Cardiac muscle cell (in vitro differentiated cells and primary cell): Measurements from ENCODE around the gene LUZP1. TPM values are rescaled to one million over a fixed set of nuclear protein-coding genes. Genes with fewer than 3 reads are reported as not detected.

Experiments
- DNase-seq, 2 donors: peaks; one replicate each; pipeline versions ENCODE4 v3.0.0 to v3.0.0-alpha.2; 2010 to 2017; ENCODE audit warnings: low read depth in 1 of 2, low spot score in 1 of 2
- H3K27ac ChIP-seq: fragments of 200-600 bp; sonication (generic); 2 replicates; pipeline ENCODE4 v1.5.1; 2016
- H3K27me3 ChIP-seq: fragments of 200-600 bp; sonication (generic); 2 replicates; pipeline ENCODE4 v1.6.0; 2016; ENCODE audit warnings: control low read depth
- H3K36me3 ChIP-seq: fragments of 200-600 bp; sonication (generic); 2 replicates; pipeline ENCODE4 v1.5.1; 2016; ENCODE audit warnings: control low read depth
- H3K4me1 ChIP-seq: fragments of 200-600 bp; sonication (generic); 2 replicates; pipeline ENCODE4 v1.8.1; 2017; ENCODE audit warnings: low read depth, mild to moderate bottlenecking, mixed run types
- H3K4me3 ChIP-seq: fragments of 200-600 bp; sonication (generic); 2 replicates; pipeline ENCODE4 v1.5.1; 2016; ENCODE audit warnings: mild to moderate bottlenecking
- H3K9me3 ChIP-seq: fragments of 200-600 bp; sonication (generic); 2 replicates; pipeline ENCODE4 v1.5.1; 2017; ENCODE audit warnings: low read depth, mild to moderate bottlenecking, control low read depth
- CTCF ChIP-seq: IDR thresholded peaks from 2 replicates; pipeline ENCODE4 v1.5.1; 2012; ENCODE audit warnings: low read depth, mild to moderate bottlenecking, low read length
- polyA plus RNA-seq: library from polyadenylated mRNA; unstranded; fragments of >200 nt; fragmentation: Nextera tagmentation; extraction: Ambion mirVana; gene quantifications from 2 replicates; pipeline ENCODE4 v1.2.1, GENCODE V29; 2016
- total RNA-seq: library from RNA; depleted of rRNA; stranded (reverse); fragments of >200 nt; gene quantifications from 2 replicates; pipeline ENCODE4 v1.2.3, GENCODE V29; 2016

LUZP1 gene
- total and polyA plus RNA-seq, 2 experiments from 2014 or later, result 26.6 to 35.2 TPM

- DNase-seq, result no peak
- Histone ChIP-seq H3K9me3 (no peaks in the 10 kb centered on the region), H3K27ac (no peak overlapping the region), H3K27me3 (no peaks in the 10 kb centered on the region), H3K4me3 (no peak overlapping the region), H3K36me3 (peaks cover 19% of the 10 kb centered on the region), H3K4me1 (peaks cover 23% of the 10 kb centered on the region)
- TF ChIP-seq CTCF, result no peak
Observed at GRCh38 chr1:23097316-23097715, 71.3 kb downstream of the LUZP1 start.

GRCh38 chr1:23092447-23092846 lies 76.2 kb downstream of the LUZP1 start:
- no peak for TF ChIP-seq CTCF

GRCh38 chr1:23091545-23091944 lies 77.1 kb downstream of the LUZP1 start:
- H3K27me3 ChIP-seq, result no peaks in the 10 kb centered on the region
- no peaks in the 10 kb centered on the region for H3K4me1 ChIP-seq
- no peak overlapping the region for H3K27ac ChIP-seq
- H3K36me3 ChIP-seq, result peaks cover 45% of the 10 kb centered on the region
- no peak overlapping the region for H3K4me3 ChIP-seq
- TF ChIP-seq CTCF, result no peak
- H3K9me3 ChIP-seq, result no peaks in the 10 kb centered on the region
- no peak for DNase-seq

More at GRCh38 chr1:23092447-23092846, 76.2 kb downstream of the LUZP1 start:
- no peak for DNase-seq
- Histone ChIP-seq H3K36me3 (peaks cover 40% of the 10 kb centered on the region), H3K27me3 (no peaks in the 10 kb centered on the region), H3K4me1 (no peaks in the 10 kb centered on the region), H3K9me3 (no peaks in the 10 kb centered on the region), H3K4me3 (no peak overlapping the region), H3K27ac (no peak overlapping the region)

GRCh38 chr1:23090056-23090455 lies 78.6 kb downstream of the LUZP1 start:
- Histone ChIP-seq H3K4me3 (no peak overlapping the region), H3K27me3 (no peaks in the 10 kb centered on the region), H3K27ac (no peak overlapping the region), H3K36me3 (peaks cover 54% of the 10 kb centered on the region), H3K9me3 (no peaks in the 10 kb centered on the region), H3K4me1 (no peaks in the 10 kb centered on the region)
- no peak for TF ChIP-seq CTCF
- no peak for DNase-seq

- Histone ChIP-seq H3K27ac (no peak overlapping the region), H3K4me1 (no peaks in the 10 kb centered on the region), H3K9me3 (no peaks in the 10 kb centered on the region), H3K27me3 (no peaks in the 10 kb centered on the region), H3K4me3 (no peak overlapping the region), H3K36me3 (peaks cover 64% of the 10 kb centered on the region)
- TF ChIP-seq CTCF, result no peak
- DNase-seq, result no peak
Observed at GRCh38 chr1:23088027-23088426, 80.6 kb downstream of the LUZP1 start.

- Histone ChIP-seq H3K9me3 (no peaks in the 10 kb centered on the region), H3K27me3 (no peaks in the 10 kb centered on the region), H3K27ac (peak overlapping the region; percentile 51), H3K4me1 (no peaks in the 10 kb centered on the region), H3K36me3 (peaks cover 76% of the 10 kb centered on the region), H3K4me3 (no peak overlapping the region)
- no peak for DNase-seq
- TF ChIP-seq CTCF, result no peak
Observed at GRCh38 chr1:23085696-23086095, 83.0 kb downstream of the LUZP1 start.
